ENCODE measurements around the gene MTERF2.

Gene MTERF2

DNA sequence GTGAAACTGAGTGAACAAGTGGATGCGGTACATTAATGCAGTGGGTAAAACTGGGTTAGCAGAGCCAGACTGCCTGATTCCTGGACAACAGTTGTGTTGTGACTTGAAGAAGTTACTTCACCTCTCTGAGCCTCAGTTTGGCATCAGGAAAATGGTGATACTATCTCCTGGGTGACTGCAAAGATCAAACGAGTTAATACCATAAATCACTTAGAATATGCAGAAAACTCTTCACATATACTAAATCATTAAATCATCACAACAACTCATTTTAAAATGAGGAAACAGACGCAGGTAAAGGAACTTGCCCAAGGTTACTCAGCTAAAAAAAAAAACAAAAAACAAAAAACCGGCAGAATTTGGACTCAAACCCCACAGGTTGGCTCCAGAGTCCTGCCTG, 811 bp downstream of the MTERF2 start:
- Histone ChIP-seq H3K4me3 (ENCODE audit: low read depth in 1 of 2, low read length in 2 of 2) (peak overlapping the region; percentile 73 to 87), H3K4me1 (ENCODE audit: control insufficient read depth in 1 of 2, insufficient read depth in 2 of 2, low read length in 2 of 2) (peaks cover 6 to 27% of the 10 kb centered on the region in 2 donors), H3K9me3 (ENCODE audit: control insufficient read depth in 1 of 2, low read length in 2 of 2) (no peaks in the 10 kb centered on the region)

GRCh38 chr12:106985479-106985878, 1.5 kb downstream of the MTERF2 start:
- H3K27ac ChIP-seq (ENCODE audit: low read length), result no peak overlapping the region
- no peaks in the 10 kb centered on the region for H3K27me3 ChIP-seq (ENCODE audit: low read depth, low read length)
- peaks cover 6 to 27% of the 10 kb centered on the region in 2 donors for H3K4me1 ChIP-seq (ENCODE audit: control insufficient read depth in 1 of 2, insufficient read depth in 2 of 2, low read length in 2 of 2)
- no peaks in the 10 kb centered on the region for H3K9me3 ChIP-seq (ENCODE audit: control insufficient read depth in 1 of 2, low read length in 2 of 2)
- peak overlapping the region; percentile 73 to 87 for H3K4me3 ChIP-seq (ENCODE audit: low read depth in 1 of 2, low read length in 2 of 2)
- no peaks in the 10 kb centered on the region for H3K36me3 ChIP-seq (ENCODE audit: control insufficient read depth in 1 of 2, insufficient read depth in 2 of 2, low read length in 2 of 2)

More for the DNA sequence above, 811 bp downstream of the MTERF2 start:
- Histone ChIP-seq H3K27me3 (ENCODE audit: low read depth, low read length) (no peaks in the 10 kb centered on the region), H3K36me3 (ENCODE audit: control insufficient read depth in 1 of 2, insufficient read depth in 2 of 2, low read length in 2 of 2) (no peaks in the 10 kb centered on the region), H3K27ac (ENCODE audit: low read length) (peak overlapping the region; percentile 86)

DNA sequence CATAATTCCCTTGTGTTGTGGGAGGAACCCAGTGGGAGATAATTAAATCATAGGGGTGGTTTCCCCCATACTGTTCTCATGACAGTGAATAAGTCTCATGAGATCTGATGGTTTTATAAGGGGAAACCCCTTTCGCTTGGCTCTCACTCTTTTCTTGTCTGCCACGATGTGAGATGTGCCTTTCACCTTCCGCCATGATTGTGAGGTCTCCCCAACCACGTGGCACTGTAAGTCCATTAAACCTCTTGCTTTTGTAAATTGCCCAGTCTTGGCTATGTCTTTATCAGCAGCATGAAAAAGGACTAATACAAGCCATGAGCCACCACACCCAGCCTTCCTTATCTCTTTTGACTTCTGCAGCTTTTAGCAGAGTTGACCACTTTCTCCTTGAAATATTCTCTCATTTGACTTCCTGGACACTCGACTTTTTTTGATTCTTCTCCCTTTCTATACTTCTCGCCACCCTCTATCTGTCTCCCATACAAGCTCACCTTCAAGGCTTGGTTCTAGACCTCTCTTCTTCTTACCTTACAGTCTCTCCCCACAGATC, 2.3 kb downstream of the MTERF2 start:
- Histone ChIP-seq H3K4me1 (ENCODE audit: control insufficient read depth in 1 of 2, insufficient read depth in 2 of 2, low read length in 2 of 2) (peaks cover 6 to 27% of the 10 kb centered on the region in 2 donors), H3K4me3 (ENCODE audit: low read depth in 1 of 2, low read length in 2 of 2) (no peak overlapping the region), H3K27ac (ENCODE audit: low read length) (no peak overlapping the region)

DNA sequence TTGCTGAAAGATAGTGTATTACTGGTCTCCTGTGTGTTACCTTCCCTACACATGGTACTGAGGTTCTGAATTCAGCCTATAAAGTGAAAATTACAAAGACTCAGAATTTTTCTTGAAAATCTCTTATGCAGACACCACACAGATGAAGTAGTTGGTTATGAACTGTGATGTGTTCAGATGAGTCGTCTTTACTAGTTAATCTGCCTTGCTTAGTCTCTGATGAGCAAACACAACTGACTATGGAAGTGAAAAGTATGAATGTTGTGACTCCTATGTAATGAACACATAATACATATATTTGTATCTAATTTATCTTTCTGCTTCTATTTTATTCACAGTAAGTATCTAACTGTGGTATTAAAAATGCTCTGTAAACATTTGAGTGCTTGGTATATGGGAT, 4.7 kb downstream of the MTERF2 start:
- Histone ChIP-seq H3K4me1 (ENCODE audit: control insufficient read depth in 1 of 2, insufficient read depth in 2 of 2, low read length in 2 of 2) (peaks cover 17 to 37% of the 10 kb centered on the region in 2 donors), H3K27me3 (ENCODE audit: low read depth, low read length) (no peaks in the 10 kb centered on the region), H3K9me3 (ENCODE audit: control insufficient read depth in 1 of 2, low read length in 2 of 2) (no peaks in the 10 kb centered on the region)

More for the DNA sequence above, 2.3 kb downstream of the MTERF2 start:
- H3K27me3 ChIP-seq (ENCODE audit: low read depth, low read length), result no peaks in the 10 kb centered on the region
- no peaks in the 10 kb centered on the region for H3K9me3 ChIP-seq (ENCODE audit: control insufficient read depth in 1 of 2, low read length in 2 of 2)
- H3K36me3 ChIP-seq (ENCODE audit: control insufficient read depth in 1 of 2, insufficient read depth in 2 of 2, low read length in 2 of 2), result no peaks in the 10 kb centered on the region

GRCh38 chr12:106981788-106982187, 5.2 kb downstream of the MTERF2 start:
- no peaks in the 10 kb centered on the region for H3K36me3 ChIP-seq (ENCODE audit: control insufficient read depth in 1 of 2, insufficient read depth in 2 of 2, low read length in 2 of 2)
- H3K27ac ChIP-seq (ENCODE audit: low read length), result no peak overlapping the region
- peaks cover 17 to 41% of the 10 kb centered on the region in 2 donors for H3K4me1 ChIP-seq (ENCODE audit: control insufficient read depth in 1 of 2, insufficient read depth in 2 of 2, low read length in 2 of 2)
- H3K4me3 ChIP-seq (ENCODE audit: low read depth in 1 of 2, low read length in 2 of 2), result no peak overlapping the region
- no peaks in the 10 kb centered on the region for H3K27me3 ChIP-seq (ENCODE audit: low read depth, low read length)
- no peaks in the 10 kb centered on the region for H3K9me3 ChIP-seq (ENCODE audit: control insufficient read depth in 1 of 2, low read length in 2 of 2)

More for the DNA sequence above, 4.7 kb downstream of the MTERF2 start:
- H3K36me3 ChIP-seq (ENCODE audit: control insufficient read depth in 1 of 2, insufficient read depth in 2 of 2, low read length in 2 of 2), result no peaks in the 10 kb centered on the region
- no peak overlapping the region for H3K4me3 ChIP-seq (ENCODE audit: low read depth in 1 of 2, low read length in 2 of 2)
- no peak overlapping the region for H3K27ac ChIP-seq (ENCODE audit: low read length)

GRCh38 chr12:106980944-106981343, 6.0 kb downstream of the MTERF2 start:
- no peak overlapping the region for H3K27ac ChIP-seq (ENCODE audit: low read length)
- H3K4me1 ChIP-seq (ENCODE audit: control insufficient read depth in 1 of 2, insufficient read depth in 2 of 2, low read length in 2 of 2), result peaks cover 24 to 44% of the 10 kb centered on the region in 2 donors
- H3K4me3 ChIP-seq (ENCODE audit: low read depth in 1 of 2, low read length in 2 of 2), result no peak overlapping the region
- no peaks in the 10 kb centered on the region for H3K36me3 ChIP-seq (ENCODE audit: control insufficient read depth in 1 of 2, insufficient read depth in 2 of 2, low read length in 2 of 2)
- H3K27me3 ChIP-seq (ENCODE audit: low read depth, low read length), result no peaks in the 10 kb centered on the region
- H3K9me3 ChIP-seq (ENCODE audit: control insufficient read depth in 1 of 2, low read length in 2 of 2), result no peaks in the 10 kb centered on the region

GRCh38 chr12:106978035-106978800, 8.7 kb downstream of the MTERF2 start:
- no peaks in the 10 kb centered on the region for H3K27me3 ChIP-seq (ENCODE audit: low read depth, low read length)
- peak overlapping the region; percentile 17 to 22 for H3K4me3 ChIP-seq (ENCODE audit: low read depth in 1 of 2, low read length in 2 of 2)
- H3K36me3 ChIP-seq (ENCODE audit: control insufficient read depth in 1 of 2, insufficient read depth in 2 of 2, low read length in 2 of 2), result no peaks in the 10 kb centered on the region
- peaks cover 29 to 50% of the 10 kb centered on the region in 2 donors for H3K4me1 ChIP-seq (ENCODE audit: control insufficient read depth in 1 of 2, insufficient read depth in 2 of 2, low read length in 2 of 2)
- peak overlapping the region; percentile 13 for H3K27ac ChIP-seq (ENCODE audit: low read length)
- H3K9me3 ChIP-seq (ENCODE audit: control insufficient read depth in 1 of 2, low read length in 2 of 2), result no peaks in the 10 kb centered on the region

GRCh38 chr12:106976668-106977067, 10.3 kb downstream of the MTERF2 start:
- Histone ChIP-seq H3K4me3 (ENCODE audit: low read depth in 1 of 2, low read length in 2 of 2) (no peak overlapping the region), H3K27ac (ENCODE audit: low read length) (peak overlapping the region; percentile 65), H3K27me3 (ENCODE audit: low read depth, low read length) (no peaks in the 10 kb centered on the region), H3K9me3 (ENCODE audit: control insufficient read depth in 1 of 2, low read length in 2 of 2) (no peaks in the 10 kb centered on the region), H3K4me1 (ENCODE audit: control insufficient read depth in 1 of 2, insufficient read depth in 2 of 2, low read length in 2 of 2) (peaks cover 29 to 52% of the 10 kb centered on the region in 2 donors), H3K36me3 (ENCODE audit: control insufficient read depth in 1 of 2, insufficient read depth in 2 of 2, low read length in 2 of 2) (peaks cover under 1 to 4% of the 10 kb centered on the region in 2 donors)

GRCh38 chr12:106975993-106976658, 10.8 kb downstream of the MTERF2 start:
- H3K27ac ChIP-seq (ENCODE audit: low read length), result peak overlapping the region; percentile 65
- no peaks in the 10 kb centered on the region for H3K9me3 ChIP-seq (ENCODE audit: control insufficient read depth in 1 of 2, low read length in 2 of 2)
- peaks cover 29 to 52% of the 10 kb centered on the region in 2 donors for H3K4me1 ChIP-seq (ENCODE audit: control insufficient read depth in 1 of 2, insufficient read depth in 2 of 2, low read length in 2 of 2)
- H3K27me3 ChIP-seq (ENCODE audit: low read depth, low read length), result no peaks in the 10 kb centered on the region
- peaks cover 6 to 10% of the 10 kb centered on the region in 2 donors for H3K36me3 ChIP-seq (ENCODE audit: control insufficient read depth in 1 of 2, insufficient read depth in 2 of 2, low read length in 2 of 2)
- H3K4me3 ChIP-seq (ENCODE audit: low read depth in 1 of 2, low read length in 2 of 2), result no peak overlapping the region

DNA sequence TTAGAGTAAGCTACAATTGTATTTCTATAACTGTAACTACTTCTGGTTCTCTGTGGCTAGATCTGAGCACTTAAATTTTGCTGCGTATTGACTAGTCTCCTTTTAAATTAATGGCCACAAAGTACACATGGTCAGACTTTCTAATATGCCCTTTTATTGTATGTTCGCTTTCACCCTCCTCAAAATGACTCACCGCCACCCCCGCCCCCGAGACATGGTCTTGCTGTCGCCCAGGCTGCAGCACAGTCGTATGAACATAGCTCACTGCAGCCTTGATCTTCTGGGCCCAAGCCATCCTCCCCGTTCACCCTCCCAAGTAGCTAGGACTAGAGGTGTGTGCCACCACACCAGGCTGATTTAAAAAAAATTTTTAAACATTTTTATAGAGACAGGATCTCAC, 11.8 kb downstream of the MTERF2 start:
- peaks cover 9 to 16% of the 10 kb centered on the region in 2 donors for H3K36me3 ChIP-seq (ENCODE audit: control insufficient read depth in 1 of 2, insufficient read depth in 2 of 2, low read length in 2 of 2)
- peaks cover 29 to 52% of the 10 kb centered on the region in 2 donors for H3K4me1 ChIP-seq (ENCODE audit: control insufficient read depth in 1 of 2, insufficient read depth in 2 of 2, low read length in 2 of 2)
- no peak overlapping the region for H3K4me3 ChIP-seq (ENCODE audit: low read depth in 1 of 2, low read length in 2 of 2)
- no peak overlapping the region for H3K27ac ChIP-seq (ENCODE audit: low read length)
- H3K27me3 ChIP-seq (ENCODE audit: low read depth, low read length), result no peaks in the 10 kb centered on the region
- H3K9me3 ChIP-seq (ENCODE audit: control insufficient read depth in 1 of 2, low read length in 2 of 2), result no peaks in the 10 kb centered on the region

- Histone ChIP-seq H3K27me3 (ENCODE audit: low read depth, low read length) (no peaks in the 10 kb centered on the region), H3K4me3 (ENCODE audit: low read depth in 1 of 2, low read length in 2 of 2) (no peak overlapping the region), H3K9me3 (ENCODE audit: control insufficient read depth in 1 of 2, low read length in 2 of 2) (no peaks in the 10 kb centered on the region), H3K27ac (ENCODE audit: low read length) (no peak overlapping the region), H3K36me3 (ENCODE audit: control insufficient read depth in 1 of 2, insufficient read depth in 2 of 2, low read length in 2 of 2) (peaks cover 9 to 16% of the 10 kb centered on the region in 2 donors), H3K4me1 (ENCODE audit: control insufficient read depth in 1 of 2, insufficient read depth in 2 of 2, low read length in 2 of 2) (peaks cover 29 to 52% of the 10 kb centered on the region in 2 donors)
Measured at GRCh38 chr12:106974511-106974910, 12.4 kb downstream of the MTERF2 start.
